Esophagus muscularis mucosa (tissue), 4 donors: ENCODE data around the gene ZSWIM5.

Source experiments
- CTCF ChIP-seq, 3 experiments: fragments of 200-600 bp in 2 of 3; fragments of 450-650 bp in 1 of 3; sonication (generic) in 2 of 3; IDR thresholded peaks; one replicate each; pipeline ENCODE4 v1.5.1; 2017 to 2019; ENCODE audit warnings: antibody characterized with exemption in 3 of 3, mild to moderate bottlenecking in 2 of 3, moderate library complexity in 1 of 3
- EP300 ChIP-seq: sonication (generic); formaldehyde crosslinking; IDR thresholded peaks from one replicate; pipeline ENCODE4 v1.6.1; 2017; ENCODE audit warnings: antibody characterized with exemption
- POLR2A ChIP-seq: fragments of 450-650 bp; IDR thresholded peaks from one replicate; pipeline ENCODE4 v1.6.1; 2017; ENCODE audit warnings: antibody characterized with exemption, moderate library complexity, mild to moderate bottlenecking, low read depth
- POLR2AphosphoS5 ChIP-seq, 2 donors: sonication (generic); formaldehyde crosslinking; IDR thresholded peaks; one replicate each; pipeline ENCODE4 v1.6.1; 2017; ENCODE audit warnings: antibody characterized with exemption in 2 of 2

GRCh38 chr1:45033356-45033755 lies 173.0 kb downstream of the ZSWIM5 start:
- TF ChIP-seq POLR2A (no peak), CTCF (IDR thresholded peaks at IDR 0.05) (no peak), EP300 (no peak), POLR2AphosphoS5 (IDR thresholded peaks at IDR 0.05) (no peak)
